Naive thymus-derived CD8-positive, alpha-beta T cell (primary cell): ENCODE data around the gene MTA1. TPM values are rescaled to one million over a fixed set of nuclear protein-coding genes. Genes with fewer than 3 reads are reported as not detected.

ENCODE experiments used
- ATAC-seq, 2 donors: fragments of 150-1000 bp; cut with Tn5 transposase in 1 of 2; sonication (Bioruptor Pico), chemical (Tn5 transposase) in 1 of 2; 1 replicate in 1 of 2; 2 replicates in 1 of 2; pipeline ENCODE4 v1.10.0; 2021; ENCODE audit warnings: mild to moderate bottlenecking in 2 of 2, moderate library complexity in 2 of 2
- POLR2A ChIA-PET: fragments of 350-600 bp; sonication (Branson Sonifier 250); formaldehyde crosslinking; loops from one replicate; lab custom pipeline; 2021; ENCODE audit warnings: antibody characterized with exemption; lab: Charles Lee
- DNase-seq, 10 donors: peaks; one replicate each; pipeline versions ENCODE4 v3.0.0 to v3.0.0-alpha.2; 2020 to 2022
- H3K27ac Mint-ChIP-seq, 10 donors: one replicate each; pipeline ENCODE4 v1.8.0; 2020 to 2022; ENCODE audit warnings: mild to moderate bottlenecking in 10 of 10, mixed read lengths in 10 of 10, moderate library complexity in 4 of 10, inconsistent platforms in 1 of 10
- H3K27me3 Mint-ChIP-seq, 5 donors: one replicate each; pipeline ENCODE4 v1.8.0; 2021 to 2022; ENCODE audit warnings: mixed read lengths in 5 of 5
- H3K36me3 Mint-ChIP-seq, 3 donors: one replicate each; pipeline ENCODE4 v1.8.0; 2020 to 2022; ENCODE audit warnings: mixed read lengths in 3 of 3, mild to moderate bottlenecking in 2 of 3, inconsistent platforms in 1 of 3
- H3K4me1 Mint-ChIP-seq, 4 donors: one replicate each; pipeline ENCODE4 v1.8.0; 2021 to 2022; ENCODE audit warnings: mixed read lengths in 4 of 4
- H3K4me3 Mint-ChIP-seq, 10 donors: one replicate each; pipeline ENCODE4 v1.8.0; 2020 to 2022; ENCODE audit warnings: mild to moderate bottlenecking in 10 of 10, mixed read lengths in 10 of 10, moderate library complexity in 6 of 10, inconsistent platforms in 1 of 10
- H3K9me3 Mint-ChIP-seq, 9 donors: one replicate each; pipeline ENCODE4 v1.8.0; 2020 to 2022; ENCODE audit warnings: mixed read lengths in 9 of 9, mild to moderate bottlenecking in 3 of 9, inconsistent platforms in 1 of 9, moderate library complexity in 1 of 9
- polyA plus RNA-seq, 3 donors: library from polyadenylated mRNA; unstranded; fragments of 300-500 nt; fragmentation: Illumina TruSeq; gene quantifications; one replicate each; pipeline ENCODE4 v1.2.3, GENCODE V29; 2021
- total RNA-seq, 8 experiments: library from RNA in 2 of 8; stranded (reverse) in 2 of 8; gene quantifications; one replicate each; pipeline ENCODE4 v1.2.3 and lab custom pipeline; 2021 to 2026

MTA1 gene
- total and polyA plus RNA-seq, 5 experiments from 2014 or later = 3.1 to 142 (median 6.5) TPM

GRCh38 chr14:105487449-105487985 is 67.9 kb downstream of the MTA1 start:
- DNase-seq (peak; percentile 72 to 90 (median 82)), ATAC-seq (peak; percentile 5 to 6)
- POLR2A ChIA-PET = interaction anchor here (3.0 kb wide), 1 partner anchor 15 kb away, joined by 16 read pairs; no protein-coding TSS in a partner anchor
- Mint-ChIP-seq H3K4me1 (peaks cover 19 to 64% (median 47%) of the 10 kb centered on the region in 4 donors), H3K27me3 (peaks cover 0 to 4% (median 0%) of the 10 kb centered on the region in 5 donors), H3K9me3 (no peaks in the 10 kb centered on the region), H3K36me3 (no peaks in the 10 kb centered on the region), H3K27ac (peak overlapping the region; percentile 81 to 100 (median 97)), H3K4me3 (peak overlapping the region; percentile 77 to 96 (median 88))

- H3K4me1 Mint-ChIP-seq = peaks cover 19 to 58% (median 44%) of the 10 kb centered on the region in 4 donors
- ATAC-seq (no peak), DNase-seq (peak in 4 of 10 donors; percentile 18 to 75 (median 32))
- H3K27me3 Mint-ChIP-seq = peaks cover 0 to 4% (median 0%) of the 10 kb centered on the region in 5 donors
- peak overlapping the region; percentile 77 to 96 (median 88) for H3K4me3 Mint-ChIP-seq
- H3K36me3 Mint-ChIP-seq = no peaks in the 10 kb centered on the region
- peak overlapping the region; percentile 81 to 100 (median 98) for H3K27ac Mint-ChIP-seq
- no peaks in the 10 kb centered on the region for H3K9me3 Mint-ChIP-seq
- POLR2A ChIA-PET = interaction anchor here (1.6 to 5.3 kb wide), 5 partner anchors 9 to 90 kb away, joined by 4 to 165 read pairs (median 30); partner anchors contain the start of genes TEX22 and TMEM121
Observed at GRCh38 chr14:105487986-105488777, 68.6 kb downstream of the MTA1 start.

GRCh38 chr14:105488781-105489541 is 69.3 kb downstream of the MTA1 start:
- H3K4me1 Mint-ChIP-seq = peaks cover 19 to 54% (median 44%) of the 10 kb centered on the region in 4 donors
- H3K27ac Mint-ChIP-seq = peak overlapping the region; percentile 92 to 100 (median 99)
- H3K4me3 Mint-ChIP-seq = peak overlapping the region; percentile 81 to 96 (median 90)
- peak in 2 of 10 donors; percentile 11 to 13 for DNase-seq
- POLR2A ChIA-PET = interaction anchor here (0.6 to 5.3 kb wide), 18 partner anchors 10 to 736 kb away, joined by 3 to 165 read pairs (median 4); partner anchors contain the start of genes PACS2, SIVA1, TEX22 and TMEM121
- H3K27me3 Mint-ChIP-seq = peaks cover 0 to 4% (median 0%) of the 10 kb centered on the region in 5 donors
- ATAC-seq = no peak
- no peaks in the 10 kb centered on the region for H3K36me3 Mint-ChIP-seq
- H3K9me3 Mint-ChIP-seq = no peaks in the 10 kb centered on the region

DNA sequence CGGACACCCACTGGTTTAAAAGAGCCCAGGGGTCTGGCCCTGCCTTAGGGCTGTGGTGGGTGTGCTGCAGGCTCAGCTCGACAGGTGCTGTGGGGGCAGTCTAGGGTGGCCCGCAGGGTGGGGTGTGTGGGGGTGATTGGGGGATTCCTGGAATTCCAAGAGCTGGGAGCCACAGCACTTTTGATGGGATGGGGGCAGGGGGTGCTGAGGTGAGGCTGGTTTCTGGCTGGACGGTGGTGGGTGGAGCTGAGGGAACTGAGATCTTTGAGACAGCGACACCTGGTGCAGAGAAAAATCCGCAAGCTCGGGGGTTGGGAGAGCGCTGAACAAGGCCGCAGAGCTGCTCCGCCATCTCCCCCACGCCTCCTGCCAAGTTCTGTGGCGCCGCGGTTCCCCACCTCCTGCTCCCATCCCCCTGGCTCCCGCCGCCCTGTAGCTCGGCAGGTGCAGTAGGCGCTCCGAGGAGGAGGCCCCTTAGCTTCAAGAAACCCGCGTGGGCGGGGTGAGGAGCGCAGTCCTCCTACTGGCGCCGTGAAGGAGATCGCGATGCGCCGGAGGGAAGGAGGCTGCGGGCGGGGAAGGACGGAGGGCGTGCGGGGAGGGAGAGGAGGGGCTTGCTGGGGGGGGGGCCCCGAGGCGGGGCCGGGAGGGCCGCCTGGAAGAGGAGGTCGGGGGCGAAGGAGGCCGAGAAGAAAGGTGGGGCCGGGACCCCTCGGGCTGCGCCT is 70.1 kb downstream of the MTA1 start:
- peaks cover 0 to 4% (median 0%) of the 10 kb centered on the region in 5 donors for H3K27me3 Mint-ChIP-seq
- no peaks in the 10 kb centered on the region for H3K36me3 Mint-ChIP-seq
- H3K4me1 Mint-ChIP-seq = peaks cover 13 to 47% (median 37%) of the 10 kb centered on the region in 4 donors

GRCh38 chr14:105490267-105490571 is 70.6 kb downstream of the MTA1 start:
- peak overlapping the region in 8 of 10 donors; percentile 93 to 100 (median 99) for H3K27ac Mint-ChIP-seq
- peak overlapping the region in 7 of 10 donors; percentile 81 to 96 (median 90) for H3K4me3 Mint-ChIP-seq
- no peak for DNase-seq
- no peaks in the 10 kb centered on the region for H3K9me3 Mint-ChIP-seq
- POLR2A ChIA-PET = interaction anchor here (0.7 to 5.3 kb wide), 19 partner anchors 11 to 738 kb away, joined by 3 to 165 read pairs (median 4); partner anchors contain the start of genes BRF1, PACS2, SIVA1 and TEX22
- peaks cover 0 to 4% (median 0%) of the 10 kb centered on the region in 5 donors for H3K27me3 Mint-ChIP-seq
- H3K36me3 Mint-ChIP-seq = no peaks in the 10 kb centered on the region
- ATAC-seq = peak in 1 of 2 donors; percentile 3
- peaks cover 13 to 41% (median 32%) of the 10 kb centered on the region in 4 donors for H3K4me1 Mint-ChIP-seq

More for the DNA sequence above, 70.1 kb downstream of the MTA1 start:
- DNase-seq (peak; percentile 78 to 94 (median 88)), ATAC-seq (peak; percentile 10 to 12)
- Mint-ChIP-seq H3K4me3 (peak overlapping the region; percentile 81 to 96 (median 90)), H3K9me3 (no peaks in the 10 kb centered on the region), H3K27ac (peak overlapping the region; percentile 92 to 100 (median 99))
- POLR2A ChIA-PET = interaction anchor here (0.6 to 5.3 kb wide), 27 partner anchors 10 to 737 kb away, joined by 3 to 165 read pairs (median 4); partner anchors contain the start of genes BRF1, PACS2, SIVA1 and TEX22

DNA sequence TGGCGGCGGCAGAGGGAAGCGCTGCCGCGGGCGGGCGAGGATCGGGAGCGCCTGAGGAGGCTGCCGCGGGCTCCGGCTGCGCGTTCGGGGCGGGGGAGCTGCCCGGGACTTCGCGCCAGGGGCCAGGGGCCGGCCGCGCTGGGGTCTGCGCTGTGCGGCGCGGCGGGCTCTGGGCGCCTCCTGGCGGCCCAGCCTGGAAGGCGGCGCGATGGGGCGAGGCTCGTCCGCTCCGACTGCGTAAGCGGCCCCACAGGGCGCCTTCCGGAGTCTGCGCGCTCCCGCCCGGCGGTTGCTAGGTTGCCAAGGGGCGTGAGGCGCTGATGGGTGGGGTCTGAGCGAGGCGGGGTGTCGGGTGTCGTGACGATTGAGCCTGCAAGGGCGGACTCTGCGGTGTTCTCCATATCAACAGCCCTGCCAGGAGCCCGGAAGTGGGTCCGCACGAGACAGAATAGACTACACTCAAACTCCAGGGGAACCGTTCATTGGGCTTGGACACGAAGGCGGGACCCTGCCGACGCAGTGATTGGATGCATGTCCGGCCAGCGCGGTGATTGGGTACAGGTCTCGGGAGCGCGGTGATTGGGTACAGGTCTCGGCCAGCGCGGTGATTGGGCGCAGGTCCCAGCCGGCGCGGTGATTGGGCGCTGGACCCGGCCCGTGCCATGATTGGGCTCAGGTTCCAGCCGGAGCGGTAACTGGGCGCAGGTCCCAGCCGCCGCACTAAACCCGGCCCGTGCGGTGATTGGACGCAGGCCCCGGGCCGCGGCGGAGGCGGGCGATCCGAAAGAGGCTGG is 71.1 kb downstream of the MTA1 start, which contains the start of gene TEDC1:
TSS of gene TEDC1 (plus strand) at position 675 of the 794 bp plus-strand sequence. CDS start 130 bp downstream, outside the sequence.
- ATAC-seq (peak; percentile 64 to 73), DNase-seq (peak; percentile 95 to 100 (median 99))
- H3K4me1 Mint-ChIP-seq = peaks cover 10 to 36% (median 28%) of the 10 kb centered on the region in 4 donors
- H3K27me3 Mint-ChIP-seq = peaks cover 0 to 4% (median 0%) of the 10 kb centered on the region in 5 donors
- H3K4me3 Mint-ChIP-seq = peak within 1 kb of the TSS; percentile 81 to 96 (median 88)
- H3K9me3 Mint-ChIP-seq = no peaks in the 10 kb centered on the region
- H3K27ac Mint-ChIP-seq = peak within 1 kb of the TSS; percentile 87 to 100 (median 99)
- no peaks in the 10 kb centered on the region for H3K36me3 Mint-ChIP-seq
- POLR2A ChIA-PET = interaction anchor here (0.9 to 5.3 kb wide), 16 partner anchors 11 to 738 kb away, joined by 3 to 165 read pairs (median 6); partner anchors contain the start of genes BRF1, PACS2, SIVA1 and TEX22

GRCh38 chr14:105491366-105491973 is 71.8 kb downstream of the MTA1 start:
- Mint-ChIP-seq H3K4me1 (peaks cover 10 to 32% (median 24%) of the 10 kb centered on the region in 4 donors), H3K36me3 (no peaks in the 10 kb centered on the region)
- POLR2A ChIA-PET = interaction anchor here (1.5 to 5.3 kb wide), 6 partner anchors 12 to 177 kb away, joined by 5 to 165 read pairs (median 30); partner anchors contain the start of genes PACS2, TEX22 and TMEM121

GRCh38 chr14:105492031-105492970 is 72.7 kb downstream of the MTA1 start:
- peaks cover 10 to 32% (median 21%) of the 10 kb centered on the region in 4 donors for H3K4me1 Mint-ChIP-seq
- H3K27ac Mint-ChIP-seq = peak overlapping the region; percentile 78 to 98 (median 93)
- DNase-seq (peak in 2 of 10 donors; percentile 10 to 60), ATAC-seq (no peak)
- POLR2A ChIA-PET = interaction anchor here (0.9 to 5.3 kb wide), 6 partner anchors 13 to 178 kb away, joined by 3 to 165 read pairs (median 30); partner anchors contain the start of genes PACS2, TEX22 and TMEM121
- no peaks in the 10 kb centered on the region for H3K36me3 Mint-ChIP-seq
- H3K9me3 Mint-ChIP-seq = no peaks in the 10 kb centered on the region
- peaks cover 0 to 4% (median 0%) of the 10 kb centered on the region in 5 donors for H3K27me3 Mint-ChIP-seq
- H3K4me3 Mint-ChIP-seq = peak overlapping the region; percentile 77 to 90 (median 83)

More at GRCh38 chr14:105491366-105491973, 71.8 kb downstream of the MTA1 start:
- Mint-ChIP-seq H3K9me3 (no peaks in the 10 kb centered on the region), H3K4me3 (peak overlapping the region; percentile 77 to 94 (median 87)), H3K27me3 (peaks cover 0 to 4% (median 0%) of the 10 kb centered on the region in 5 donors), H3K27ac (peak overlapping the region; percentile 78 to 99 (median 96))
- DNase-seq = peak; percentile 75 to 88 (median 79)
- ATAC-seq = peak; percentile 9 to 16
